ENCODE data around the gene RNU5D-1.
A peak's percentile ranks its signal among the peaks of the same experiment; 100 is the strongest.
"Not testable (repeated sequence)": the region's sequence is repeated elsewhere in the genome, so short reads cannot be mapped to it uniquely, and the experiment has no call there.

RNU5D-1 gene

DNA sequence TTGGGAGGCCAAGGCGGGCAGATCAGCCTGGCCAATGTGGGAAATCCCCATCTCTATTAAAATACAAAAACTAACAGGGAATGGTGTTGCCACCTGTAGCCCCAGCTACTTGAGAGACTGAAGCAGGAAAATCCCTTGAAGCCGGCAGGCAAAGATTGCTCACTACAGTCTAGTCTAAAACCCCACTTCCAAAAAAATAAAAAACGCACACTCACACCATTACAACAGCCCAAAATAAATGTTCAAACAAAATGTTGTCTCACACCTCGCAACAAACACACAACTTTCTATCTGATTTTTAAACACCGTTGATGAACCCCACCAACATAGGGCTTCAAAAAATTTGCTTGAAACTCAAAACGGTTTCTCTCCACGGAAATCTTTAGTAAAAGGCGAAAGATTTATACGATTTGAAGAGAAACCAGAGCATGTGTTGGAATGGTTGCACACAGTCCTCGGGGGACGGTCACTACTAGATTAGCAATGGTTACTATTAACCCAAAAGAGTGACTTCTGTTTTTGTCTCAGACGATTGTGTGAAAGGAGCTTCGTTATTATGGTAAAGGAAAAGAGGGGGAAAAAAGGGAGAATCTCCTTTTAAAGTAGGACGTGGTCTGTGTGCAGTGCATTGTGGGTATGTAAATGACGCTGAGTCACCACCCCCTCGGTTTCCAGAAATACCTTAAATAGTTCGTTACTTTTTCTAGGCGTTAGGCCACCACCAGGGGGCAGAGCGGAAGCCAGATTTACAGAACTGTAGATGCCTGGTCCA is at the start of gene RNU5D-1:
TSS of gene RNU5D-1 (minus strand) at position 430 of the 772 bp plus-strand sequence.
- peak; percentile 98 for DNase-seq

DNA sequence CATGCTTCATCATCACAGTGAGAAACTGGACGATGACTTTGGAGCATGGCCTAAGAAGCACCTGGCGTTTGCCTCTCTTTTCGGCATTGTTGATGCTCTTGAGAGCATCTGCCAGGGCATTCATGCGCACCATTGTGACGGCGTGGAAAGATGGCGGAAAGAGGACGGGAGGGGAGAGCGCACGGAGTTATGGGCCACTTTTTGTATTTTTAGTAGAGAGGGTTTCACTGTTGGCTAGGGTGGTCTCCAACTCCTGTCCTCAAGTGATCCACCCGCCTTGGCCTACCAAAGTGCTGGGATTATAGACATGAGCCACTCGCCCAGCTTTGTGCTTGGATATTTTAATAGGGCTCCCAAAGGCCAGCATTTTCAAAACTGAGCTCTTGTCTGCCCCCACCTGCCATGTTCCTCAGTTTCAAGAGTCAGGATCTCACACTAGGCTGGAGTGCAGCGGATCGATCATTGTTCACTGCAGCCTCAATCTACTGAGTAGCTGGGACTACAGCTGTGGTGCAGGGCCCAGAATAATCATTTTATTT is 49.7 kb upstream of the RNU5D-1 start:
- no peak for DNase-seq

- no peak for DNase-seq
Measured at GRCh38 chr1:44778705-44779576, 48.0 kb upstream of the RNU5D-1 start.

DNA sequence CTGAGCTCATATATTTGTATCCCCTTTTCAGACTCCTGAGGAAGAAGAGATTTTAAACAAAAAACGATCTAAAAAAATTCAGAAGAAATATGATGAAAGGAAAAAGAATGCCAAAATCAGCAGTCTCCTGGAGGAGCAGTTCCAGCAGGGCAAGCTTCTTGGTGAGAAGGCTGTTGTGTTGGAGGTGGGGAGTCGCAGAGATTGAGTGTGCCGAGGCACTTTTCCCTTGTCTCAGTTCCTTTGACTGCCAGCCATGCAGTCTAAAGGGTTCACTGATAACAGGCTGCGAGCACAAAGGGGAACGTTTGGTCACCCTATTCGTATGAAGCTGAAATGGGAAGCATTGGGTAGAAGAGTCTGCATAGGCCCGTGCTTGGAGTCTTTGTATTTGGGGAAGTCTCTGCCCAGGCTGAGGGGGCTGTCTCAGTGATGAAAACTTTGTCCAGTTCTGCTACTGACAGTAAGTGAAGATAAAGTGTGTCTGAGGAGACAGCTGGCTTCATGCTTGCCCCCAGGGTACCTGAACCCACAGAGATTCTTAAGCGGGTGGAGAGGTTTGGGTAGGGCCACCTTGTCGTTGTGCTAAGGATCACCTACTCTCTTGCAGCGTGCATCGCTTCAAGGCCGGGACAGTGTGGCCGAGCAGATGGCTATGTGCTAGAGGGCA is 47.1 kb upstream of the RNU5D-1 start:
- DNase-seq = no peak

DNA sequence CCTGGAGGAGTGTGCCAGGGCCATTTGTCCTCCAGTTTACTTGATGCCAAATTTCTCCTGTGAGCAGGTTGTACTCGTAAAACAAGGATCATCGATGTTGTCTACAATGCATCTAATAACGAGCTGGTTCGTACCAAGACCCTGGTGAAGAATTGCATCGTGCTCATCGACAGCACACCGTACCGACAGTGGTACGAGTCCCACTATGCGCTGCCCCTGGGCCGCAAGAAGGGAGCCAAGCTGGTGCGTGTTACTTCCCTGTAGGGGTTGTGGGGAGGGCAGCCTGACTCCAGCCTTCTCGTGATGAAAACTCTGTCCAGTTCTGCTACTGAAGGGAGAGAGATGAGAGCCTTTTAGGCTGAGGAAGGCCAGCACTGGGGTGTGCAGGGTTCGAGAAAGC is 46.6 kb upstream of the RNU5D-1 start:
- DNase-seq = no peak

DNA sequence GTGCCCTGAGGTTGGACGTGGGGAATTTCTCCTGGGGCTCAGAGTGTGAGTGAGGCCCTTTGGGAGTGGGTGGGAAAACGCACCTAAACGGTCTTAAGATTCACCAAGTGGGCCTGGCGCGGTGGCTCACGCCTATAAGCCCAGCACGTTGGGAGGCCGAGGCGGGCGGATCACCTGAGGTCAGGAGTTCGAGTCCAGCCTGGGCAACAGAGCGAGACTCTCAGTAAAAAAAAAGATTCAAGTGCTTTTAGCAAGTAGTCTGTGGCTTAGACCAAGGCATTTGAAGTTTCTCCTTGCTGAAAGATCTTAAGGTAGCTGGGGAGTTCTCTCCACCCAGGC is 45.7 kb upstream of the RNU5D-1 start:
- no peak for DNase-seq

DNA sequence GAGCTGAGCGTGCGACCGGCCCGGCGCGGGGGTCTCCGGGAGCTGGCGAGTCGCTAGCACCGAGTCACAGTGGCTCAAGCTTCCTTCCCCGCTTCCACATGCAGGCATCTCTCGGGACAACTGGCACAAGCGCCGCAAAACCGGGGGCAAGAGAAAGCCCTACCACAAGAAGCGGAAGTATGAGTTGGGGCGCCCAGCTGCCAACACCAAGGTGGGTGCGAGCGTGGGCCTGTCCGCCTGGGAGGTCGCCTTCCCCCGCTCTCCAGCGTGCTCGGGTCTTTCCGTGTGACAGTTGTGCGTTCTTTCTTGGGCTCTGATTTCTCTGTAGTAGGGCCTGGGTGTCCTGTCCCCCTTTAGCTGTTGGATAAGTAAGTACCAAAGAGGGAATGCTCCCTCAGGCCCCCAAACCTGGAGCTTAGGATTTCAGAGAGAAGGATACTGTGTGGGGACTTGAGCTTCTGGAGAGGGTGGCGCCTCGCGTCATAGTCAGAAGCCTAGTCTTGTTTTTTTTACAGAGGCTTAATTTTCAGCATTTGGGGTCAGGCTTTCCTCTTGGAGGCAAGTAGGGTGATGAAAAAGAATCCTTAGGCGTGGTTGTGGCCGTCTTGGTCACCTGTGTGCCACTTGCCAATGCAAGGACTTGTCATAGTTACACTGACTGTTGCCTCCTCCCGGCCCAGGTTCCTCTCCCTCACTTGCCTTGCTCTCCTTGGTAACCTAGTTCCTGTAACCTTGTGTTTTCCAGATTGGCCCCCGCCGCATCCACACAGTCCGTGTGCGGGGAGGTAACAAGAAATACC is 45.2 kb upstream of the RNU5D-1 start:
- no peak for DNase-seq

- DNase-seq = peak; percentile 99
Measured at GRCh38 chr1:44775078-44775929, 44.3 kb upstream of the RNU5D-1 start, which contains the start of gene RPS8. Gene RPS8 (plus strand): TSS chr1:44775540. CDS start chr1:44775597, 57 bp downstream.

DNA sequence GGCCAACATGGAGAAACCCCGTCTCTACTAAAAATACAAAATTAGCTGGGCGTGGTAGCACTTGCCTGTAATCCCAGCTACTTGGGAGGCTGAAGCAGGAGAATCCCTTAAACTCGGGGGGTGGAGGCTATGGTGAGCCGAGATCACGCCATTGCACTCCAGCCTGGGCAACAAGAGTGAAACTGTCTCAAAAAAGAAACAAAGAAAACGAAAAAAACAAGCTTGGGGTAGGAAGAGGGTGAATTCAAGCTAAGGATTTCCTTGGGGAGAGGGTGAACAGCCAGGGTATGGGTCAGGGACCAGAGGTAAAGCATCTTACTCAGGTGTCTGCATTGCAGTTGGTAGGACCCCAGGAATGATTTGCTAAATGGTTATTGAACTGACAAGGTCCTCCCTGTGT is 35.5 kb upstream of the RNU5D-1 start:
- DNase-seq = not testable (repeated sequence)

DNA sequence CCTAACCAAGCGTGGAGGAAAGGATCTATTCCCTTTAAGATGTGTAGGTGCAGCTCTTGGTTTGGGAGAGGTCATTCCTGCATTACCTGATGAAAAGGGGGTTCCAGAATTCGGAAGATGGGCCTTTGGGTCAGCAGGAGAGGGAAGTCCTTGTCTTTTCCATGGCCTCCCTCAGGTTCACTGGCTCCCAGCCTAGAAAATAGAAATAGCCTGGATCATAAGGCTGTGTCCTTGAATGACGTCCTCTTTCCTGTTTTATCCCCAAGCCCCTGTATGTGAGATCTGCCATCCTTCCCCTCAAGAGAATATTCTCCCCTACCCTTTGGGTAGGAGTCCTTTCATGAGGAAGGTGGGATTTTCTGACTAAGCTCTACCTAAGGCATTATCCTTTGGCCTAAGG is 29.9 kb upstream of the RNU5D-1 start:
- DNase-seq = no peak

- DNase-seq = no peak
Measured at GRCh38 chr1:44759077-44759476, 28.1 kb upstream of the RNU5D-1 start.

DNA sequence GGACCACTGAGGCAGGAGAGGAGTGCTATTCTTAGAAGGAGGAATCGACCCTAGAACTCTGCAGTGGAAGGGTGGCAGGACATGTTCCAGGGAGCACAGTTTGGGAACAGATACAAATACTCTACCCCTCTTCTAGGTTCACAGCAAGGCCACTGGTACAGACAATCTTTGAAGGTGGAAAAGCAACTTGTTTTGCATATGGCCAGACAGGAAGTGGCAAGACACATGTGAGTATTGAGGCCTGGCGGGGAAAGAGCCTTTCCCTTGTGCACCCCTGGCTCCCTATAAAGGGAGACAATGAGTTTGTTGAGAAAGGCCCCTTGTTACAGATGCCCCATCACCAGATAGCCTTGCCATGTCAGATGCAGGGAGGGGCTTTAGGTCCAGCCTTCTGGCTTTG is 26.4 kb upstream of the RNU5D-1 start:
- DNase-seq = no peak

- DNase-seq = no peak
Measured at GRCh38 chr1:44747878-44748277, 16.9 kb upstream of the RNU5D-1 start.

- DNase-seq = no peak
Measured at GRCh38 chr1:44743211-44743610, 12.2 kb upstream of the RNU5D-1 start.

GRCh38 chr1:44740179-44740617 is 9.2 kb upstream of the RNU5D-1 start:
- no peak for DNase-seq

DNA sequence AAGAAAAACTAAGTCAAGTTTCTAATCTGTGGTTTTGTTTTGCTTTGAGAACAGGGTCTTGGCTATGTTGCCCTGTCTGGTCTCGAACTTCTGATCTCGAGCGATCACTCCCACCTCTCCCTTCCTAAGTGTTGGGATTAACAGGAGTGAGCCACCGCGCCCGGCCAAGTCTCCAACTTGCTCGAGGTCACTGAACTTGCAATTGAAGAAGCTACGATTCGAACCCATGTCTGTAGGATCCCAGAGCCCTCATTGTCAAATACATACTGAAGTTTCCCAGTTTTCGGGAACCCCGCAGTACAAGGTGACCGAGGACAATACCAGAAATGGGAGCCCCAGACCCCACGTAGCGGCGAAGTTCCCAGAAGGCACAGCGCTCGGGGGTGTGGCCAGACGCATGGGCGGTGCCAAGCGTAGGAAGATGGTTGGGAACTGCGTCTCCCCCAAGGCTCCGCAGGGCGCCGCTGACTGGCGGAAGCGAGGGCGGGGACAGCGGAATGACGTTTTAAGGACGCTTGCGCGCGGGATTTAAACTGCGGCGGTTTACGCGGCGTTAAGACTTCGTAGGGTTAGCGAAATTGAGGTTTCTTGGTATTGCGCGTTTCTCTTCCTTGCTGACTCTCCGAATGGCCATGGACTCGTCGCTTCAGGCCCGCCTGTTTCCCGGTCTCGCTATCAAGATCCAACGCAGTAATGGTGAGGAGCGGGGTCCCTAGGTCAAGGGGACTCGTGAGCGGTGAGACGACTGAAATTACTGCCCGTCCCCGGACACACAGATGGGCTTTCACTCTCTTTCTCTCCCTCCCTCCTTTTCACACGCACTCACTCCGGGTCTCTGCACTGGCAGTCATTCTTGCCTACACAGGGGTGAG is 8.6 kb upstream of the RNU5D-1 start, which contains the start of gene KIF2C:
TSS of gene KIF2C (plus strand) at position 531 of the 872 bp plus-strand sequence. CDS start at position 627, 96 bp downstream.
- DNase-seq = peak; percentile 99

DNA sequence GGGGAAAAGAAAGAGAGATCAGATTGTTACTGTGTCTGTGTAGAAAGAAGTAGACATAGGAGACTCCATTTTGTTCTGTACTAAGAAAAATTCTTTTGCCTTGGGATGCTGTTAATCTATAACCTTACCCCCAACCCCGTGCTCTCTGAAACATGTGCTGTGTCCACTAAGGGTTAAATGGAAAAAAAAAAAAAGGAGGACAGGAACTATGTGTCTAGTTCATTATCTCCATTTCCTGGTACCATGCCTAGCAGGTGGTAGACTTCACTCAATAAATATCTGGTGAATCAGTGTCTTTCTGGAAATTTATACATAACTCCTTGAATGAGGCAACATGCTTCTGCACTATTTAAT is 8.0 kb upstream of the RNU5D-1 start:
- peak; percentile 77 for DNase-seq

DNA sequence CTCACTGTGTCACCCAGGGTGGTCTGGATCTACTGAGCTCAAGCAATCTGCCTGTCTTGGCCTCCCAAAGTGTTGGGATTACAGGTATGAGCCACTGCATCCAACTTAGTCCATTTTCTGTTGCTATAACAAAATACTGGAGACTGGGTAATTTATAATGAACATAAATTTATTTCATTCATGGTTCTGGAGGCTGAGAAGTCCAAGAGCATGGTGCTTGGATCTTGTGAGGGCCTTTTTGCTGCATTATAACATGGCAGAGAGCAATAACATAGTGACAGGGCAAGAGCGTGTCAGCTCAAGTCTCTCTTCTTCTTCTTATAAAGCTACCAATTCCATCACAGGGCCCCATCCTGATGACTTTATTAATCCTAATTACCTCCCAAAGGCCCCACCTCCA is 5.0 kb upstream of the RNU5D-1 start:
- DNase-seq = no peak

- DNase-seq = no peak
Measured at GRCh38 chr1:44733784-44734183, 2.8 kb upstream of the RNU5D-1 start.

- peak; percentile 88 for DNase-seq
Measured at GRCh38 chr1:44733365-44733764, 2.4 kb upstream of the RNU5D-1 start.

Measured in NCI-H2029 (cell line).